OCI-LY1 (cell line): ENCODE measurements around the gene PSMD6.

Experiments used
- H2AFZ ChIP-seq: fragments of 200-600 bp; sonication (generic), shearing (Covaris generic); 2 replicates; pipeline ENCODE4 v1.6.0; 2014; ENCODE audit warnings: antibody characterized with exemption, mild to moderate bottlenecking, low read length
- H3F3A ChIP-seq: fragments of 200-600 bp; sonication (generic), shearing (Covaris generic); 2 replicates; pipeline ENCODE4 v1.6.0; 2014; ENCODE audit warnings: mild to moderate bottlenecking, antibody characterized with exemption, low read length, moderate library complexity; ENCODE audit not compliant: insufficient read depth
- H3K27ac ChIP-seq: fragments of 200-600 bp; sonication (generic); 2 replicates; pipeline ENCODE4 v1.5.1; 2014; ENCODE audit warnings: low read length, mixed run types, mild to moderate bottlenecking, low read depth; ENCODE audit not compliant: poor library complexity, severe bottlenecking
- H3K27me3 ChIP-seq: fragments of 200-600 bp; sonication (generic); 2 replicates; pipeline ENCODE4 v1.6.0; 2014; ENCODE audit warnings: antibody characterized with exemption, mild to moderate bottlenecking, low read length, moderate library complexity; ENCODE audit not compliant: insufficient read depth
- H3K36me3 ChIP-seq: fragments of 200-600 bp; sonication (generic); 2 replicates; pipeline ENCODE4 v1.6.1; 2014; ENCODE audit warnings: mild to moderate bottlenecking, antibody characterized with exemption, low read length, moderate library complexity, mixed read lengths; ENCODE audit not compliant: insufficient read depth
- H3K4me1 ChIP-seq: fragments of 200-600 bp; sonication (generic); 2 replicates; pipeline ENCODE4 v1.5.1; 2014; ENCODE audit warnings: mild to moderate bottlenecking, low read length, moderate library complexity; ENCODE audit not compliant: insufficient read depth, severe bottlenecking
- H3K4me2 ChIP-seq: fragments of 200-600 bp; sonication (generic), shearing (Covaris generic); 2 replicates; pipeline ENCODE4 v1.6.1; 2014; ENCODE audit warnings: low read length
- H3K4me3 ChIP-seq: fragments of 200-600 bp; sonication (generic); 2 replicates; pipeline ENCODE4 v1.5.1; 2014; ENCODE audit warnings: low read length, low read depth, mild to moderate bottlenecking, mixed read lengths; ENCODE audit not compliant: poor library complexity, severe bottlenecking
- H3K79me2 ChIP-seq: fragments of 200-600 bp; shearing (Covaris generic); 2 replicates; pipeline ENCODE4 v1.6.1; 2016; ENCODE audit warnings: mixed run types, low read length, mixed read lengths; ENCODE audit not compliant: insufficient read depth
- H3K9ac ChIP-seq: fragments of 200-600 bp; sonication (generic), shearing (Covaris generic); 2 replicates; pipeline ENCODE4 v1.6.1; 2014; ENCODE audit warnings: mild to moderate bottlenecking, low read length, mixed read lengths
- H3K9me2 ChIP-seq: fragments of 200-600 bp; sonication (generic), shearing (Covaris generic); 2 replicates; pipeline ENCODE4 v1.6.1; 2014; ENCODE audit warnings: low read depth, mild to moderate bottlenecking, low read length, mixed read lengths
- H3K9me3 ChIP-seq: fragments of 200-600 bp; shearing (Covaris generic); 2 replicates; pipeline ENCODE4 v1.6.1; 2014; ENCODE audit warnings: low read length, mixed read lengths
- H4K20me1 ChIP-seq: fragments of 200-600 bp; sonication (generic), shearing (Covaris generic); 2 replicates; pipeline ENCODE4 v1.6.0; 2016; ENCODE audit warnings: mild to moderate bottlenecking, low read length; ENCODE audit not compliant: insufficient read depth
- CTCF ChIP-seq: fragments of 200-600 bp; sonication (generic), shearing (Covaris generic); IDR thresholded peaks from 2 replicates; pipeline ENCODE4 v1.5.1; 2017; ENCODE audit warnings: mild to moderate bottlenecking, antibody characterized with exemption, low read length, moderate library complexity, mixed read lengths
- EZH2 ChIP-seq: fragments of 200-600 bp; sonication (generic), shearing (Covaris generic); IDR thresholded peaks from 2 replicates; pipeline ENCODE4 v1.8.0; 2017; ENCODE audit warnings: borderline replicate concordance, mixed run types, mild to moderate bottlenecking, antibody characterized with exemption, low read length, moderate library complexity, mixed read lengths

PSMD6 gene

GRCh38 chr3:64063207-64063982 is 40.1 kb upstream of the PSMD6 start:
- H4K20me1 ChIP-seq = no peaks in the 10 kb centered on the region
- TF ChIP-seq EZH2 = no peak
- no peak for TF ChIP-seq CTCF
- no peak overlapping the region for H3K9ac ChIP-seq
- no peak overlapping the region for H2AFZ ChIP-seq
- no peak overlapping the region for H3K4me3 ChIP-seq
- H3K4me2 ChIP-seq = no peak overlapping the region
- no peaks in the 10 kb centered on the region for H3K79me2 ChIP-seq
- H3K4me1 ChIP-seq = no peaks in the 10 kb centered on the region
- H3K27me3 ChIP-seq = no peaks in the 10 kb centered on the region; the same call in 1 of the 2 replicates
- no peaks in the 10 kb centered on the region for H3F3A ChIP-seq
- no peaks in the 10 kb centered on the region for H3K36me3 ChIP-seq
- no peaks in the 10 kb centered on the region for H3K9me3 ChIP-seq
- H3K27ac ChIP-seq = no peak overlapping the region
- no peaks in the 10 kb centered on the region for H3K9me2 ChIP-seq

DNA sequence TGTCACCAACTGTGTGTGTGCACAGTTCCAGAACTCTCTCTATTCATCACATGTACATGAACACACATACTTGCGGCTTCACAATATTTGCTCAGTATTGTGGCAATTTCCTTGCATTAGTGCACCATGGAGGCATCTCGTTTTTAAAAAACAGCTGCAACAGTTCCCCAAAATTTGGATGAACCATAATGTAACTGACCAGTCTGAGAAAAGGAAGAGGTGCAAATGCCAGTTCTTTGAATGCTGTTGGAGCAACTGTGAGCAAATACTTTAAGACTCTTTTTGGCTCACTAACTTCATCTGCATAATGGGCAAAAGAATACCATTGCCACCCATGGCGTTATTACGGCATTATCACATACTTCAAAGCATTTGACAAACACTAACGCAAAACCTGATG is 38.3 kb upstream of the PSMD6 start:
- no peak overlapping the region for H3K9ac ChIP-seq
- TF ChIP-seq CTCF = no peak
- H3K4me3 ChIP-seq = no peak overlapping the region
- no peaks in the 10 kb centered on the region for H3K9me2 ChIP-seq
- H3K9me3 ChIP-seq = no peaks in the 10 kb centered on the region
- H2AFZ ChIP-seq = no peak overlapping the region
- no peaks in the 10 kb centered on the region for H3K79me2 ChIP-seq
- no peak overlapping the region for H3K27ac ChIP-seq
- no peaks in the 10 kb centered on the region for H3K36me3 ChIP-seq
- H3K4me1 ChIP-seq = no peaks in the 10 kb centered on the region
- no peak overlapping the region for H3K4me2 ChIP-seq
- H3F3A ChIP-seq = no peaks in the 10 kb centered on the region
- H4K20me1 ChIP-seq = no peaks in the 10 kb centered on the region
- no peaks in the 10 kb centered on the region for H3K27me3 ChIP-seq

DNA sequence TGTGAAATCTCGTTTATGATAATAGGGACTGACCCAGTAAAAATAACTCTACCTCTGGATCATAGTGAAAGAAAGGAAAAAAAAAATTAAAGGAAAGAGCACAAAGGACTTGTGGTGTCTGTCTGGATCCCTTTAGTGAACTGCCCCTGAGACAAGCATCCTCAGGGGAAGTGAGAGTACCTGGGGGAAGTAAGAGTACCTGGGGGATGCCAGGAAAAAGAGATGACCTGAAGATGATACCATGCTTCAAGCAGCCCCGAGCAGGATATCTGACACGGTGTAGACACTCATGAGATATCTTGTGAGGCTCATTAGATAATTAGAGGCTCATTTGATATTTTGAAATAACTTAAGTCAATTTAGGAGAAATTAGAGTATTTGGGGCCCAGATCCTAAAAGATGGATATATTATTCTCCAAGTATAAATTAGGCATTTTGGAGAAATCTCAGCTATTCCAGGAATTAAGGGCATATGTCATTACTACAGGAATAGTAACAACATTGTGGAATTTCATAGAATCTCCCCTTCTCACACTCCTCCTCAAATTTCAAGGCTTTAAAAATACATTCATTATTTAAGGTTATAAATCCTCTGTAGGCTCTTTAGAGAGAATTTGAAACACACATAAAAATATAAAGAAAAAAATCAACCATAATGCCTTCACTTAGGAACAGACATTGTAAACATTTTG is 36.3 kb upstream of the PSMD6 start:
- H3F3A ChIP-seq = no peaks in the 10 kb centered on the region
- no peaks in the 10 kb centered on the region for H3K4me1 ChIP-seq
- no peaks in the 10 kb centered on the region for H3K79me2 ChIP-seq
- no peak overlapping the region for H3K4me3 ChIP-seq
- H3K9me3 ChIP-seq = no peaks in the 10 kb centered on the region
- H3K4me2 ChIP-seq = no peak overlapping the region
- no peaks in the 10 kb centered on the region for H3K9me2 ChIP-seq
- TF ChIP-seq CTCF (no peak), EZH2 (no peak)
- H3K27me3 ChIP-seq = no peaks in the 10 kb centered on the region
- H3K27ac ChIP-seq = no peak overlapping the region
- H4K20me1 ChIP-seq = no peaks in the 10 kb centered on the region
- no peak overlapping the region for H3K9ac ChIP-seq
- no peak overlapping the region for H2AFZ ChIP-seq
- no peaks in the 10 kb centered on the region for H3K36me3 ChIP-seq
